ENCODE results near the gene CEP55. TPM values are rescaled to one million over a fixed set of nuclear protein-coding genes. Genes with fewer than 3 reads are reported as not detected.
"Not testable (repeated sequence)": the region's sequence is repeated elsewhere in the genome, so short reads cannot be mapped to it uniquely, and the experiment has no call there.

The CEP55 gene
- total RNA-seq, 1 donor from 2014 or later: 0.35 TPM

DNA sequence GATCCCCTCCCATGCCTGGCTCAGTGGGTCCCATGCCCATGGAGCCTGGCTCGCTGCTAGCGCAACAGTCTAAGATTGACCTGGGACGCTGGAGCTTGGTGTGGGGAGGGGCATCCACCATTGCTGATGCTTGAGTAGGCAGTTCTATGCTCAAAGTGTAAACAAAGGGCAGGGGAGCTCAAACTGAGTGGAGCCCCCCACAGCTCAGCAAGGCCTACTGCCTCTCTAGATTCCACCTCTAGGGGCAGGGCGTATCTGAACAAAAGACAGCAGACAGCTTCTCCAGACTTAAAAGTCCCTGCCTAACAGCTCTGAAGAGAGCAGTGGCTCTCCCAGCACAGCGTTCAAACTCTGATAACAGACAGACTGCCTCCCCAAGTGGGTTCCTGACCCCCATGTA, 38.9 kb downstream of the CEP55 start:
- no peak for TF ChIP-seq CTCF (IDR thresholded peaks at IDR 0.05)
- ATAC-seq (no peak), DNase-seq (no peak)
- Histone ChIP-seq H3K4me3 (no peak overlapping the region), H3K9me3 (no peaks in the 10 kb centered on the region), H3K36me3 (no peaks in the 10 kb centered on the region), H3K27me3 (no peaks in the 10 kb centered on the region), H3K4me1 (no peaks in the 10 kb centered on the region), H3K27ac (no peak overlapping the region)
- intact Hi-C loops (cut with DNase I): no loop called here

- DNase-seq; H3K36me3 ChIP-seq; H3K4me1 ChIP-seq; H3K9me3 ChIP-seq; H3K27me3 ChIP-seq; H3K4me3 ChIP-seq; intact Hi-C loops (cut with DNase I); H3K27ac ChIP-seq; ATAC-seq: not testable (repeated sequence)
These were observed 44.5 kb downstream of the CEP55 start for GRCh38 chr10:93540871-93541270.

- Histone ChIP-seq H3K4me3 (peak overlapping the region; percentile 25), H3K4me1 (no peaks in the 10 kb centered on the region), H3K36me3 (no peaks in the 10 kb centered on the region), H3K27me3 (no peaks in the 10 kb centered on the region), H3K27ac (no peak overlapping the region), H3K9me3 (no peaks in the 10 kb centered on the region)
- ATAC-seq (peak; percentile 90), DNase-seq (no peak)
- intact Hi-C loops (cut with DNase I): no loop called here
- TF ChIP-seq CTCF (IDR thresholded peaks at IDR 0.05): peak; percentile 87
These were observed 45.3 kb downstream of the CEP55 start for GRCh38 chr10:93541402-93542357.

- Histone ChIP-seq H3K27ac (no peak overlapping the region), H3K9me3 (no peaks in the 10 kb centered on the region), H3K27me3 (no peaks in the 10 kb centered on the region), H3K36me3 (no peaks in the 10 kb centered on the region), H3K4me3 (peak overlapping the region; percentile 25), H3K4me1 (no peaks in the 10 kb centered on the region)
- TF ChIP-seq CTCF (IDR thresholded peaks at IDR 0.05): peak; percentile 1
- ATAC-seq (peak; percentile 39), DNase-seq (no peak)
- intact Hi-C loops (cut with DNase I): no loop called here
These were observed 46.0 kb downstream of the CEP55 start for GRCh38 chr10:93542358-93542791.

DNA sequence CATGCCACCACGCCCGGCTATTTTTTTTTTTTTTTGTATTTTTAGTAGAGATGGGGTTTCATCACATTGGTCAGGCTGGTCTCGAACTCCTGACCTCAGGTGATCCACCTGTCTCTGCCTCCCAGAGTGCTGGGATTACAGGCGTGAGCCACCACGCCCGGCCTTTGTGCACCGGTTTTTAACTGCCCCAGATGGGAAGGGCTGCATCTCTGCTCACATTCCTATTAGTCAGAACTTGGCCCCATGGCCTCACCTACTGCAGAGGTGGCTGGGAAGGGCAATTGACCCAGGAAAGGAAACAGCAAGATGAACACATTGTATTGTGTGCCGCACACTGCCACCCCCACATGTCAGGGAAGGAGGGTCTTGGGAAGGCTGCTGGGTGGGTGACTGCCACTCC, 50.6 kb downstream of the CEP55 start:
- H3K4me1 ChIP-seq; H3K27ac ChIP-seq; ATAC-seq; H3K36me3 ChIP-seq; DNase-seq; H3K4me3 ChIP-seq; intact Hi-C loops (cut with DNase I); H3K27me3 ChIP-seq; H3K9me3 ChIP-seq: not testable (repeated sequence)

GRCh38 chr10:93547522-93547921, 51.1 kb downstream of the CEP55 start:
- Histone ChIP-seq H3K4me1 (no peaks in the 10 kb centered on the region), H3K4me3 (no peak overlapping the region), H3K9me3 (no peaks in the 10 kb centered on the region), H3K36me3 (no peaks in the 10 kb centered on the region), H3K27me3 (no peaks in the 10 kb centered on the region), H3K27ac (no peak overlapping the region)
- TF ChIP-seq CTCF (IDR thresholded peaks at IDR 0.05): no peak
- no peak for ATAC-seq
- intact Hi-C loops (cut with DNase I): no loop called here
- no peak for DNase-seq

Data from upper lobe of right lung (tissue), 1 donor.